ENCODE results near the gene RFXAP. TPM values are rescaled to one million over a fixed set of nuclear protein-coding genes. Genes with fewer than 3 reads are reported as not detected.

RFXAP gene
- total RNA-seq, 1 donor from 2014 or later = 0.53 TPM

GRCh38 chr13:36789061-36789460 lies 30.0 kb upstream of the RFXAP start:
- TF ChIP-seq CTCF (IDR thresholded peaks at IDR 0.05; ENCODE audit: insufficient read depth, low read length, severe bottlenecking) = no peak
- no peak for DNase-seq (ENCODE audit: low read depth)

GRCh38 chr13:36789730-36790129 lies 29.3 kb upstream of the RFXAP start:
- Histone ChIP-seq H3K4me3 (ENCODE audit: low read depth, low read length) (no peak overlapping the region), H3K36me3 (ENCODE audit: control insufficient read depth, insufficient read depth, low read length) (no peaks in the 10 kb centered on the region), H3K27me3 (ENCODE audit: control insufficient read depth, insufficient read depth, low read length) (no peaks in the 10 kb centered on the region)
- FAIRE-seq (no peak), DNase-seq (ENCODE audit: low read depth) (no peak)
- TF ChIP-seq CTCF (IDR thresholded peaks at IDR 0.05; ENCODE audit: insufficient read depth, low read length, severe bottlenecking) = no peak

More at GRCh38 chr13:36789061-36789460, 30.0 kb upstream of the RFXAP start:
- Histone ChIP-seq H3K4me3 (ENCODE audit: low read depth, low read length) (no peak overlapping the region), H3K27me3 (ENCODE audit: control insufficient read depth, insufficient read depth, low read length) (no peaks in the 10 kb centered on the region), H3K36me3 (ENCODE audit: control insufficient read depth, insufficient read depth, low read length) (no peaks in the 10 kb centered on the region)
- peak; percentile 43 for FAIRE-seq

GRCh38 chr13:36794706-36795105 lies 24.3 kb upstream of the RFXAP start:
- no peak for TF ChIP-seq CTCF (IDR thresholded peaks at IDR 0.05; ENCODE audit: insufficient read depth, low read length, severe bottlenecking)
- Histone ChIP-seq H3K4me3 (ENCODE audit: low read depth, low read length) (no peak overlapping the region), H3K36me3 (ENCODE audit: control insufficient read depth, insufficient read depth, low read length) (no peaks in the 10 kb centered on the region), H3K27me3 (ENCODE audit: control insufficient read depth, insufficient read depth, low read length) (no peaks in the 10 kb centered on the region)
- FAIRE-seq (no peak), DNase-seq (ENCODE audit: low read depth) (no peak)

- no peak for DNase-seq (ENCODE audit: low read depth)
- FAIRE-seq = no peak
- H3K27me3 ChIP-seq (ENCODE audit: control insufficient read depth, insufficient read depth, low read length) = no peaks in the 10 kb centered on the region
- no peaks in the 10 kb centered on the region for H3K36me3 ChIP-seq (ENCODE audit: control insufficient read depth, insufficient read depth, low read length)
- no peak for TF ChIP-seq CTCF (IDR thresholded peaks at IDR 0.05; ENCODE audit: insufficient read depth, low read length, severe bottlenecking)
- H3K4me3 ChIP-seq (ENCODE audit: low read depth, low read length) = no peak overlapping the region
Observed at GRCh38 chr13:36795463-36795862, 23.6 kb upstream of the RFXAP start.

GRCh38 chr13:36796052-36796451 lies 23.0 kb upstream of the RFXAP start:
- TF ChIP-seq CTCF (IDR thresholded peaks at IDR 0.05; ENCODE audit: insufficient read depth, low read length, severe bottlenecking) = no peak

GRCh38 chr13:36801035-36801434 lies 18.0 kb upstream of the RFXAP start:
- Histone ChIP-seq H3K36me3 (ENCODE audit: control insufficient read depth, insufficient read depth, low read length) (no peaks in the 10 kb centered on the region), H3K27me3 (ENCODE audit: control insufficient read depth, insufficient read depth, low read length) (no peaks in the 10 kb centered on the region), H3K4me3 (ENCODE audit: low read depth, low read length) (no peak overlapping the region)
- DNase-seq (ENCODE audit: low read depth) (no peak), FAIRE-seq (no peak)
- TF ChIP-seq CTCF (IDR thresholded peaks at IDR 0.05; ENCODE audit: insufficient read depth, low read length, severe bottlenecking) = no peak

More at GRCh38 chr13:36796052-36796451, 23.0 kb upstream of the RFXAP start:
- FAIRE-seq (no peak), DNase-seq (ENCODE audit: low read depth) (no peak)
- Histone ChIP-seq H3K36me3 (ENCODE audit: control insufficient read depth, insufficient read depth, low read length) (no peaks in the 10 kb centered on the region), H3K4me3 (ENCODE audit: low read depth, low read length) (no peak overlapping the region), H3K27me3 (ENCODE audit: control insufficient read depth, insufficient read depth, low read length) (no peaks in the 10 kb centered on the region)

Data from bronchial epithelial cell (primary cell).